PC-9 (cell line): Measurements from ENCODE around the gene FLRT3.

Experiments used
- CTCF ChIP-seq: fragments of 200-600 bp; sonication (generic); conservative IDR thresholded peaks from 2 replicates; pipeline ENCODE4 v1.6.1; 2017; ENCODE audit warnings: mixed run types, antibody characterized with exemption, mild to moderate bottlenecking, moderate library complexity
- EZH2 ChIP-seq: fragments of 200-600 bp; sonication (generic); IDR thresholded peaks from 2 replicates; pipeline ENCODE4 v1.8.0; 2017; ENCODE audit warnings: antibody characterized with exemption, low read depth

- TF ChIP-seq CTCF, result no peak
- TF ChIP-seq EZH2, result no peak
Measured at GRCh38 chr20:14288341-14289330, 48.8 kb downstream of the FLRT3 start.
